Liver (tissue), 9 donors: Measurements from ENCODE around the gene FADS6. TPM values are rescaled to one million over a fixed set of nuclear protein-coding genes. Genes with fewer than 3 reads are reported as not detected.

Source experiments
- DNase-seq: peaks from one replicate; pipeline ENCODE4 v3.0.0-alpha.2; 2017; ENCODE audit warnings: low spot score
- H3K27ac ChIP-seq, 2 donors: one replicate each; pipeline ENCODE4 v1.7.0; 2013; ENCODE audit warnings: inconsistent platforms in 2 of 2, low read length in 2 of 2, control low read depth in 1 of 2, low read depth in 1 of 2, mild to moderate bottlenecking in 1 of 2
- H3K27me3 ChIP-seq, 4 donors: one replicate each; pipeline versions ENCODE4 v1.6.1 to v1.7.0; 2013; ENCODE audit warnings: low read length in 3 of 4, inconsistent platforms in 1 of 4, mild to moderate bottlenecking in 1 of 4, moderate library complexity in 1 of 4; ENCODE audit not compliant: control insufficient read depth in 4 of 4, insufficient read depth in 4 of 4
- H3K36me3 ChIP-seq, 4 donors: one replicate each; pipeline versions ENCODE4 v1.6.1 to v1.7.0; 2013; ENCODE audit warnings: low read length in 3 of 4, mild to moderate bottlenecking in 3 of 4, low read depth in 1 of 4, moderate library complexity in 1 of 4; ENCODE audit not compliant: control insufficient read depth in 4 of 4, insufficient read depth in 3 of 4
- H3K4me1 ChIP-seq, 4 donors: one replicate each; pipeline versions ENCODE4 v1.6.1 to v1.7.0; 2013; ENCODE audit warnings: low read length in 3 of 4, mild to moderate bottlenecking in 3 of 4, moderate library complexity in 1 of 4; ENCODE audit not compliant: control insufficient read depth in 4 of 4, insufficient read depth in 4 of 4
- H3K4me3 ChIP-seq, 3 donors: one replicate each; pipeline versions ENCODE4 v1.6.1 to v1.7.0; 2013; ENCODE audit warnings: low read length in 3 of 3, control low read depth in 1 of 3, low read depth in 1 of 3, mild to moderate bottlenecking in 1 of 3
- H3K9ac ChIP-seq, 2 donors: one replicate each; pipeline ENCODE4 v1.7.0; 2013; ENCODE audit warnings: low read length in 2 of 2, mild to moderate bottlenecking in 2 of 2, moderate library complexity in 2 of 2, control low read depth in 1 of 2, low read depth in 1 of 2
- H3K9me3 ChIP-seq, 4 donors: one replicate each; pipeline versions ENCODE4 v1.6.1 to v1.7.0; 2013; ENCODE audit warnings: low read length in 3 of 4; ENCODE audit not compliant: control insufficient read depth in 4 of 4
- ATF3 ChIP-seq: IDR thresholded peaks from 2 replicates; pipeline ENCODE4 v1.6.1; 2016; ENCODE audit warnings: antibody characterized with exemption
- FOXA1 ChIP-seq: IDR thresholded peaks from 2 replicates; pipeline ENCODE4 v1.6.1; 2016; ENCODE audit warnings: antibody characterized with exemption
- HNF4A ChIP-seq, 2 donors: conservative IDR thresholded peaks; 2 replicates each; pipeline ENCODE4 v1.6.1; 2016; ENCODE audit warnings: antibody characterized with exemption in 2 of 2, mild to moderate bottlenecking in 2 of 2
- HNF4G ChIP-seq: IDR thresholded peaks from 2 replicates; pipeline ENCODE4 v1.6.1; 2016; ENCODE audit warnings: antibody characterized with exemption
- JUND ChIP-seq, 2 donors: IDR thresholded peaks; 2 replicates each; pipeline ENCODE4 v1.6.1; 2016; ENCODE audit warnings: antibody characterized with exemption in 2 of 2
- NR2F2 ChIP-seq: IDR thresholded peaks from 2 replicates; pipeline ENCODE4 v1.6.1; 2016; ENCODE audit warnings: antibody characterized with exemption
- RAD21 ChIP-seq, 2 donors: IDR thresholded peaks; 2 replicates each; pipeline ENCODE4 v1.6.1; 2016; ENCODE audit warnings: antibody characterized with exemption in 2 of 2, mild to moderate bottlenecking in 2 of 2
- REST ChIP-seq: IDR thresholded peaks from 2 replicates; pipeline ENCODE4 v1.6.1; 2016; ENCODE audit warnings: antibody characterized with exemption, mild to moderate bottlenecking
- TAF1 ChIP-seq: conservative IDR thresholded peaks from 2 replicates; pipeline ENCODE4 v1.6.1; 2016; ENCODE audit warnings: antibody characterized with exemption, mild to moderate bottlenecking
- ZBTB33 ChIP-seq: IDR thresholded peaks from 2 replicates; pipeline ENCODE4 v1.6.1; 2016; ENCODE audit warnings: antibody characterized with exemption
- WGBS: extraction: QIAGEN DNeasy Blood & Tissue Kit; methylation state at CpG from one replicate; pipeline ENCODE4 v1.1.7; 2013; 5-methylcytosine and 5-hydroxymethylcytosine counted together
- polyA plus RNA-seq, 2 donors: library from polyadenylated mRNA; stranded (reverse) in 1 of 2; unstranded in 1 of 2; fragments of 200-250 nt in 1 of 2; fragments of >200 nt in 1 of 2; fragmentation: Nextera tagmentation in 1 of 2; extraction: Ambion mirVana in 1 of 2; gene quantifications; one replicate each; pipeline versions ENCODE4 v1.2.1 to v1.2.3, GENCODE V29; 2013 to 2015
- total RNA-seq, 2 donors: library from RNA; depleted of rRNA; stranded (reverse); fragments of >200 nt; gene quantifications; one replicate each; pipeline ENCODE4 v1.2.3, GENCODE V29; 2014
- donor health status: healthy.
- donor health status: healthy.
- donor health status: healthy.
- donor health status: healthy.
- donor health status: healthy.

The FADS6 gene
- total and polyA plus RNA-seq, 4 donors, result 2.1 to 7.1 (median 4.2) TPM; not detected in 1

GRCh38 chr17:74901353-74902135 is 8.1 kb upstream of the FADS6 start (continued):
- TF ChIP-seq REST (no peak), NR2F2 (no peak), RAD21 (IDR thresholded peaks at IDR 0.05) (no peak), TAF1 (no peak), FOXA1 (no peak), HNF4G (no peak)

GRCh38 chr17:74900208-74900607 is 6.8 kb upstream of the FADS6 start:
- no peak for TF ChIP-seq ZBTB33
- no peak for TF ChIP-seq HNF4G
- TF ChIP-seq TAF1, result no peak
- Histone ChIP-seq H3K9ac (no peak overlapping the region), H3K4me1 (no peaks in the 10 kb centered on the region), H3K36me3 (no peaks in the 10 kb centered on the region), H3K9me3 (no peaks in the 10 kb centered on the region), H3K27me3 (peaks cover 0 to 3% (median under 1%) of the 10 kb centered on the region in 4 donors), H3K27ac (no peak overlapping the region), H3K4me3 (no peak overlapping the region)
- DNase-seq, result no peak
- WGBS, result 82% methylated on average over 8 of the region's 8 CpGs

- TF ChIP-seq HNF4G, result no peak
- TF ChIP-seq TAF1, result no peak
- no peak for TF ChIP-seq HNF4A (conservative IDR thresholded peaks at IDR 0.05)
- no peak for TF ChIP-seq ATF3
- TF ChIP-seq JUND (IDR thresholded peaks at IDR 0.05), result no peak
- TF ChIP-seq FOXA1, result no peak
- TF ChIP-seq NR2F2, result no peak
- H3K27me3 ChIP-seq, result no peaks in the 10 kb centered on the region
- H3K27ac ChIP-seq, result no peak overlapping the region
- no peaks in the 10 kb centered on the region for H3K9me3 ChIP-seq
- WGBS, result 89% methylated on average over 11 of the region's 11 CpGs
- no peak for DNase-seq
- H3K9ac ChIP-seq, result no peak overlapping the region
- H3K36me3 ChIP-seq, result no peaks in the 10 kb centered on the region
- H3K4me1 ChIP-seq, result peaks cover 0 to 5% (median 1%) of the 10 kb centered on the region in 4 donors
- H3K4me3 ChIP-seq, result no peak overlapping the region
Measured at GRCh38 chr17:74898376-74898946, 5.0 kb upstream of the FADS6 start.
